HG03457 (cell line): ENCODE data around the gene ISYNA1.
"Not testable (repeated sequence)": the region's sequence is repeated elsewhere in the genome, so short reads cannot be mapped to it uniquely, and the experiment has no call there.

Source experiments
- ATAC-seq: cut with Tn5 transposase; IDR thresholded peaks from one replicate; pipeline ENCODE4 v1.9.1; 2021; ENCODE audit warnings: moderate number of reproducible peaks; ENCODE audit not compliant: unreplicated experiment

Gene ISYNA1

DNA sequence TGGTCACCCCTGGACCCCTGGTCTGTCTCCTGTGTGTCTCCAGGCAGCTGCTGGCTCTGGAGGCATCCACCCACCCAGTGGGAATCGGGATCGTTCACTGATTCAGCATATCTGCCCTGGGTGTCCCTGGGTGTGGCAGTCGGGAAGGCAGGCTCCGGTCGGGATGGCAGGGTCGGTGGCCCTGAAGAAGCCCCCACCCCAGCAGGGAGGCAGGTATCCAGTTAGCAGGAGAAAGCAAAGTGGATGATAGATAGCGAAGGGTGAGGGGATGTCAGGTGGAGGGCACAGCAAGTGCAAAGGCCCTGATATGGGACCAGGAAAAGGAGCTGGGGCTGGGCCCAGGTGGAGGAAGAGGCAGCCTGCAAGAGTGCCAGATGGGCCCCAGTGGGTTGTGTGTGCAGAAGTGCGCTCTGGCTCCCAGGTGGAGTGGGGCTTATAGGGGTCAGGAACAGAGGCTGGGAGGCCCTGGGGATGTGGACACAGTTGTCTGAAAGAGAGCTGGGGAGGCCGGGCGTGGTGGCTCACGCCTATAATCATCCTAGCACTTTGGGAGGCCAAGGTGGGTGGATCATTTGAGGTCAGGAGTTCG, 16.5 kb downstream of the ISYNA1 start:
- no peak for ATAC-seq

DNA sequence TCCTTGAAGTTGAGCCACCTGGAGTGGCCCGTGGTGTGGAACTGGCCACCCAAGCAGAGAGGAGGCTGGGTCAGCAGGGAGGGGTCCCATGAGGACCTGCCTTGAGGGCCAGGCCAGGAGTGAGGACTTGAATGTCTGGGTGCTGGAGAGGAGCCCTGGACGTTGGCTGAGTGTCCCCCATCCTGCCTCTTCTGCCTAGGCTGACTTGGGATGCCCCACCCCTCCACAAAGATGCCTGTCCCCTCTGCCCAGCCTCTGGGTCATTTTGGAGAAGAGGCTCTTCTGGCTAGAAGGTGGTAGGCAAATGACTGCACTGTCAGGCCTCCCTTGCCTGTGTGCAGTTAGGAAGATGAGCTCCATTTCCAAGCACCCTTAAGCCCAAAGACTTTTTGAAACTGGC, 17.0 kb downstream of the ISYNA1 start:
- no peak for ATAC-seq

DNA sequence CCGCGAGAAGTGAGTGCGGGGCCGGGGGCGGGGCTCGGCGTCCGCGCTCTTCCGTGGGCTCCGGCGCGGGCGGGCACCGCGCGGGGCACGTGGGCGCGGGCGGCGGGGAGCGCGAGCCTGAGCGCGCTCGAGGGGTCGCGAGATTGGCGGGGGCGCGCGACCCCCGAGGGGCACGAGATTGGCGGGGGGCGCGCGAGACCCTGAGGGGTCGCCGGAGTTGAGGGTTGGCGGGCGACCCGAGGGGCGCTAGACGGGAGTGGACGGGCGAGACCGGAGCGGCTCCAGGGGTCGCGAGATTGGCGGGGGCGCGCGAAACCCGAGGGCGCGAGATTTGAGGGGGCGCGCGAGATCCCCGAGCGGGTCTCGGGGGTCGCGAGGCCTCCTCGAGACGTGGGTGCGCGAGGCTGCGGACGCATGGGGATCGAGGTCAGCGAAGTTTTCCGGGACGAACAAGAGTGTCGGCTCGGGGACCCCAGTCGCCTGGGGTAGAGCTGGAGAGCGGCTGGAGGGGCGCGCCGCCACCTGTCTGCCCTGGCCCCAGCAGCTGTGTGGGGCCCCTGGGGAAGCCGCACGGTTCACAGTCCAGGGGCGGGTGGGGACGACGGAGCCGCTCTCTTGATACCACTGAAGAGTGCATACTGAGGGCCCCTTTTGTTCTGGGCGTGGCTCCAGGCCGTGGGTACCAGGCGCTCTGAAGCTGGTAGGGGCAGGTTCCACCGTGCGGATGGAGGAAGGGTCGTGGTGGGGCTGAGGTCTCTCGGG, 18.1 kb downstream of the ISYNA1 start:
- ATAC-seq: no peak

DNA sequence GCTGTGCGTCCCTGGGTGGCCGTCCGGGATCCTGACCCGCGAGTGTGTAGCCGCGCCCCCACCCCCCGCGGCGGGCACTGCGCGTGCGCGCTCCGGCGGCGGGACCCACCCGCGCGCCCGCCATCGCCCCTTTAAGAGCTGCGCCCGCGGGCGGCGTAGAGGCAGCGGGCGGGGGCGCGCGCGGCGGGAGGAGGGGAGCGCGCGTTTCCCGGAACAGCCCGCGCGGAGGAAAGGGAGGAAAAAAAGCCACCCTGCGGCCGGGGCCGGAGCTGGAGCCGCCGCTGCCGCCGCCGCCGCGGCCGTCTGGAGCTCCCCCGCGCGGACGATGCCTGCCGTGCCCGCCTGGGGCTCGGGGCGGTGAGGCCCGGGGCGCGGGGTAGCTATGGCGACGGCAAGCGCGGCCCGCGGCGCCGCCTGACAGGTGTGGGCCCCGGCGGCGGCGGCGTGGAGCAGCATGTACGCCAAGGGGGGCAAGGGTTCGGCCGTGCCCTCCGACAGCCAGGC, 18.7 kb downstream of the ISYNA1 start, which contains the start of gene SSBP4:
SSBP4 (plus strand) TSS at position 204 of the 504 bp plus-strand sequence; CDS start at position 455, 251 bp downstream.
- ATAC-seq: no peak

DNA sequence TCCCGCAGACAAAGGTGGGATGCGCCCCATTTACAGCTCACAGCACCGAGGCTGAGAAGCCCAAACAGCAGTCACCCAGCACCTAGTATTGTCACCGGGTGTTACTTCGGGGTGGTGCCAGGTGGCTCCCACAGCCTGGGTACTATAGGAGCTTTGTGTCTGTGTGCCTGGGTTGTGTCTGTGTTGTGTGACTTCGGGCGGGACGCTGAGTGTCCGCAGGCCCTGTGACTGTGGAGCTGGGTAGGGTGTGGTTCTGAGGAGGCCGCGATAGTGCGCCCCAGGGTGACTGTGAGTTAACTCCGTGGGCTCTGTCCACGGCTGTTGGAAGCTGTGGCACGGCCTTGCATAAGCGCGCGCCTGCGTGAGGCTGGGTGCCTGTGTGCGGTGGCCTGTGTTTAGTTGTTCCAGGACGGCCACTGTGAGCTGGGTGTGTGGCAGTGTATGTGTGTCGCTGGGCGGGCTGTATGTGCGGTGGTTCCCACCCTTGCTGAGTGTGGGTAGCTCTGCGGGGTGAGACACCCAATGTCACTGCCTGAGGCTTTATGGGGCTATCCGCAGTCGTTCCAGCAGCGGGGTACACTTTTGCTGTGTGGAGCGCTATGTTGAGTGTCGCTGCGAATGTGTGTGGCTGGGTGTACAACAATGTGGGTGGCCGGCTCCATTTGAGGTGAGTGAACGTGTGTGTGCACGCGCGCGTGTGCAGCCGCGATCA, 19.3 kb downstream of the ISYNA1 start:
- ATAC-seq: no peak

DNA sequence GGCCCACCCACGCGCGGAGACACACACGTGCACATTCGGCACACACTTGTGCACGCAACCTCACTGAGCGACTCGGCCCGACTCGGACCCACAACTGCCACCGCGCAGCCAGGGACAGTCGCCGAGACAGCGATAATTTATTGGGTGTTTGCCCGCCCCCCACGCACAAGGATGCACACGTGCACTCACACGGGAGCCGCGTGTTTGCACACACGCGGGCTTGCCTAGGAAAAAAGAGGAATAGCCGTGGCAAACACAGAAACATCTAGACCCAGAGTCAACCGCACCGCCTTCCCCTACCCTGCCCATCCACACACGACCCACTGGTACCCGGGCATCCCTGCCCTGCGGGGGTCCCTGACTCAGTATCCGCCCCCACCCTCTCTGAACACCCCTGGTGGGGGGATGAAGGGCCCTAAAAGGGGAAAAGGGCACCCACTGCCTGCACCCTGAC, 19.9 kb downstream of the ISYNA1 start:
- no peak for ATAC-seq

DNA sequence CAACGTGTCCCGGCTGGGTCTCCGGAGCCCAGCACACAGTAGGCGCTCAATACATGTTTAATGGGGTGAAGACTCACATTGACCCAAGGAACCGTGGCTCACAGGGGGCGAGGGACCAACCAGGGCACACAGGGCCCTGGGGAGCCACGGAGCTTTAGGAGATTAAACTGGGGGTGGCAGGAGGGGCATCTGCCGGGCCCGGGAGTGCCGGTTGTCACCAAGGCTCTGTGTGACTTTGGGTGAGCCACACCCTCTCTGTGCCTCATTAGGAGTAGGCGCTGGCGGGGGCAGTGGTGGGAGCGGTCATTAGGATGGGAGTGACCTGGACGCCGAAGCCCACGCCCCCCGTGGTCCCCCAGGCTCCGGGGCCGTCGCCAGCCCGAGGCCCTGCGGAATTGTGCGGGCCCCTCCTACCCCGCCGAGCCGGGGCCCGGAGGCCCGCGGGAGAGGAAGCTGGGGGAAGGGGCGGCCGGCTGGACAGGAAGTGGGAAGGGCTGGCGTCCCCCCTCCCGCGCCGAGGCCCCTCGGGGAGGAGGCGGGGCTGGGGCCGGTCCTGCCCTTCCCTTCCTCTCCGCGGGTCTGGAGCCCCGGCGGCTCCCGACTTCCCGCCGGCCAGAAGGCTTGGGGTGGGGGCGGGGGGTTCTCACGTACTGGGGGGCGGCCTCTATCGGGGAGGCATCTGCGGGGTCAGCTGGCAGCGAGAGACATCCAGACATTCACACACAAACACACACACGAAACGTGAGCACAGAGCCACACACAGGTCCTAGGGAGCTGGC, 20.5 kb downstream of the ISYNA1 start:
- ATAC-seq: no peak

DNA sequence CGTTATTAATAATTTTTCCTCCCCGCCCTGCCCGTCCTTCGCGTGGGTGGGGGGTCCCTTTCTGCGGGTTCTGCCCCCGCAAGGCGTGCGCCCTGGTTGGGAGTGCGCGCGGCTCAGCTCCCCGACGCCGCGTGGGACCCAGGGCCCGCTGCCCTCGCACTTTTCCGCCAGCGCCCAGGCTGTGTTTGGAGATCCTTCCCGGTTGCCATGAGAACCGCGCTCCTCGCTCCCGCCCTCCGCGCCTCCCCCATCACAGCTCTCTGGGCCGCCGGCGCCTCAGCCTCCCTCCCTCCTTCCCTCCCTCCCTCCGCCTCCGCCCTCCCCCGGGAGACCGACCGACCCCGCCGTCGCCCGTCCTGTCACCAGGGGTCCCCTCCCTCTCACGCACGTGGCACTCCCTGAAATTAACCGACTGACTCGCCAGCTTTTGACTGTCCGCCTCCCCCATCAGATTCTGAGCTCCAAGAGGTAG, 21.1 kb downstream of the ISYNA1 start:
- ATAC-seq: no peak

DNA sequence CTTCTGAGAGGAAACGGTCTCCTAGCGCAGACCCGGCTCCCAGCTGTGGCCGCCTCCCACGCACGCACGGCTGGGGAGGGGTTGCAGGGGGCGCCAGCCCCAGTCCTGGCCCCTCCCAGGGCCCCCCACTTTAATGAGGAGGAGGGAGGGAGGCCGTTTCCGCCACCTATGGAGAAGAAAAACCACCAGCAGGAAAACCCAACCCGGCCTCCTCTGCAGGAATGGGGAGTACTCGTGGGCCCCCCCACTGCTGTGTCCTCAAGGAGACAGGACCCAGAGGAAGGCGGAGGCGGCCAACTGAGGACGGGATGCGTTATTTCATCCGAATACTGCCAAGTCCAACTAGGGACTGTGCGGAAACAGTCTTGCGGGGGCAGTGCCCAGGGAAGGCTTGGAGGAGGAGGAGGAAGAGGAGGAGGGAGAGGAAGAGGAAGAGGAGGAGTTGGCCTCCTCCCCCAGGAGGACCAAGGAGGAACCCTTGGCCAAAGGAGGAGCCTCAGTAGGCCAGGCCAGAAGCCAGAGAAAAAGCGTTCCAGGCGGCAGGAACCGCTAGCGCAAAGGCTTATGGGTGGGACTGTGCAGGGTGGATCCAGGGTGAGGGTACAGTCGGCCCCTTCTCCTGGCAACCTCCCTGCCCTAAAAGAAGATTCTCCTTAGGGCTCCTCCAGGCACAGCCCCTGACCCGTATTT, 22.6 kb downstream of the ISYNA1 start:
- ATAC-seq: no peak

DNA sequence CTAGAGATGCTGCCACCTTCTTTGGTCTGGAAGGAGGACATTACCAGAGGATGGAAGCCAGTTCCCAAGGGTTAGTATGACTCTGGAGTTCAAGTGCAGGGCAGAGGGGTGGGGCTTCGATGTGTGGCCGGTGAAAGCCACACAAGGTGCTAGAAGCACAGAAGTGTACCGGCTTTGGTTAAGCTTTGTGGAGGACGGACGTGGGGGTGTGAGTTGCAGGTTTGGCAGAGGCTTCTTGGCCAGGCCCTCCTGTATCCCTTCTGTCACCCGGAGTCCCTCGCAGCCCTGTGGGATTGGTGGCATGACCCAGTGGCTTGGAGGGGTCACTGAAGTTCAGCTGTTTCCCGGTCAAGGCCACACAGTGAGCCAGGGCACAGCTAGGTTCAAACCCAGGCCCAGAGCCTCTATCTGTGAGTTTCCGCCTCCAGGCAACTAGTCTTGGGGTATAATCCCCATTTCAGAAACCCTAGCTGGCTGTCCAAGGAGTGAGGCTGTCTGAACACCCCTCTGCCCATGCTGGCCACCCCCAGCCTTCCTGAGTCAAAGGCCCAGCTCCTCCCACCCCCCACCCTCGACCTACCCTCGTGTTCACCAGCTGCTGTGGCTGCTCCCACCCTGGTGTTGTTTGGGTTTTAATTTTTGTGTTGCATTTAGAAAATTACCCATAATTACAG, 23.3 kb downstream of the ISYNA1 start:
- ATAC-seq: no peak

DNA sequence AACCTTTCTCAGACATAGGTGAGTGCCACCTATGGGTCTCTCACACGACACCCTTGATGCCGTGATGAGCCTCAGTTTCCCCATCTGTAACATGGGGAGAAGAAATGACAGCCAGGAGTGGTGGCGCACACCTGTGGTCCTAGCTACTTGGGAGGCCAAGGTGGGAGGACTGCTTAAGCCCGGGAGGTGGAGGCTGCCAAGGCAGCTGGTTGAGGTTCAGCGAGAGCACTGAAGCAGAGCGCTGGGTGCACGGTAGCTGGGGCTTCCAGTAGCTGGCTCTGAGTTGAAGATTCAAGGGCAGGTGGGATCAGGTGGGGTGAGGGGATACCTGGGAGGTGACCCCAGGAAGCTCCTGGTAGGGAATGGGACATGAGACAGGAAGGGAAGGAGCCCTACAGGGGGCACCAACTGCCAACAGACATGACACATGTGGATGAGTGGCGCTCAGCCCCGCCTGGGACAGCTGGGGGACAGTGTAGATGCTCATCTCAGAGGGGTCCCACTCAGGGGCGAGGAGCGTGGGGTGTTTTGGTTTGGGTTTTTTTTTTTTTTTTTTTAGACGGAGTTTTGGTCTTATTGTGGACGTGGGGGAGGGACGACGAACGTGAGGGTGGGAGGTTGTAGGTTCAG, 25.2 kb downstream of the ISYNA1 start:
- no peak for ATAC-seq

DNA sequence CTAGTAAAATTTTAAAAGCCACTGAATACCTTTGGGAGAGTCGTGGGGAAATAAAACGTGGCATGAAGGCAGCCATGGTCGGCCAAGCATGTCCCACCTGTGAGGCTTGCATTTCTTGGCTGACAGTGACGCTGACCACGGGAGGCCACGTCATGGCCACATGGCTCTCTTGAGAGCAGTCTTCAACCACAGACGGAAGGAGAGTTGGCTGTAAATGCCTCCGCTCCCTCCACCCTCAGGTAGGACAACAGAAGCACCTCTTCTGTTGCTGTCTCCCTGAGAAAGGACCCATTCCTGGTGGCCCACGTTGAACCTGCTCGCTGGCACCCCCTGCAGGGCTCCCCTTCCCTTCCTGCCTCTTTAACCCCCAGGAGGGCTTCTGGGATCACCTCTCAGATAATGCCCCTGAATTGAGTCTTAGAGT, 29.9 kb downstream of the ISYNA1 start:
- no peak for ATAC-seq

DNA sequence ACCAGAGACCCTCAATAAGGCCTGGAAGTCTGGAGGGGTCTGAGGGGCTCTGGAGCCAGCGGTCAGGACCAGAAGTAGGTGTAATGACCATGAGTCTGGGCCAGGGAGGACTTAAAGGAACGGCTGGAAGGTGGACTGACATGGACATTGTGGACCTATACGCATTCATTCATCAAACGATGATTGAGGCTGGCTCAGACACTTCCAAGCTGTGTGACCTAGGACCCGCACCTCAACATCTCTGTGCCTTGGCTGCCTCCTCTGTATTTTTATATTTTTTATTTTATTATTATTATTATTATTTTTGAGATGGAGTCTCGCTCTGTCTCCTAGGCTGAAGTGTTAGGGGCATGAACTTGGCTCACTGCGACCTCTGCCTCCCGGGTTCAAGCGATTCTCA, 31.2 kb downstream of the ISYNA1 start:
- no peak for ATAC-seq

DNA sequence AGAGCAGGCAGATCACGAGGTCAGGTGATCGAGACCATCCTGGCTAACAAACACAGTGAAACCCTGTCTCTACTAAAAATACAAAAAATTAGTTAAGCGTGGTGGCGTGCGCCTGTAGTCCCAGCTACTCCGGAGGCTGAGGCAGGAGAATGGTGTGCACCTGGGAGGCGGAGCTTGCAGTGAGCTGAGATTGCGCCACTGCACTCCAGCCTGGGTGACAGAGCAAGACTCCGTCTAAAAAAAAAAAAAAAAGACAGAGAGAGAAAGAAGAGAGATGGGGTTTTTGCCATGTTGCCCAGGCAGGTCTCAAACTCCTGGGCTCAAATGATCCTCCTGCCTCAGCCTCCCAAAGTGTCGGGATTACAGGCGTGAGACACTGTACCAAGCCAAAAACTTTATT, 32.2 kb downstream of the ISYNA1 start:
- ATAC-seq: not testable (repeated sequence)

DNA sequence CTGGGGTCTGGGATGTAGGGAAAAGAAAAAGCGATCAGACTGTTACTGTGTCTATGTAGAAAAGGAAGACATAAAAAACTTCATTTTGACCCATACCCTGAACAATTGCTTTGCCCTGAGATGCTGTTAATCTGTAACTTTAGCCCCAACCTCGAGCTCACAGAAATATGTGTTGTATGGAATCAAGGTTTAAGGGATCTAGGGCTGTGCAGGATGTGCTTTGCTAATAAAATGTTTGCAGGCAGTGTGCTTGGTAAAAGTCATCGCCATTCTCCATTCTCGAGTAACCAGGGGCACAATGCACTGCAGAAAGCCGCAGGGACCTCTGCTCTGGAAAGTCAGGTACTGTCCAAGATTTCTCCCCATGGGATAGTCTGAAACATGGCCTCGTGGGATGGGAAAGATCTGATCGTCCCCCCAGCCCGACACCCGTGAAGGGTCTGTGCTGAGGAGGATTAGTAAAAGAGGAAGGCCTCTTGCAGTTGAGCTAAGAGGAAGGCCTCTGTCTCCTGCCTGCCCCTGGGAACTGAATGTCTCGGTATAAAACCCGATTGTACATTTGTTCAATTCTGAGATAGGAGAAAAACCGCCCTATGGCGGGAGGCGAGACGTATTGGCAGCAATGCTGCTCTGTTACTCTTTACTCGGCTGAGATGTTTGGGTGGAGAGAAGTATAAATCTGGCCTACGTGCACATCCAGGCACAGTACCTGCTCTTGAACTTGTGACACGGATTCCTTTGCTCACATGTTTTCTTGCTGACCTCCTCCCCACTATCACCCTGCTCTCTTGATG, 35.3 kb downstream of the ISYNA1 start:
- not testable (repeated sequence) for ATAC-seq

DNA sequence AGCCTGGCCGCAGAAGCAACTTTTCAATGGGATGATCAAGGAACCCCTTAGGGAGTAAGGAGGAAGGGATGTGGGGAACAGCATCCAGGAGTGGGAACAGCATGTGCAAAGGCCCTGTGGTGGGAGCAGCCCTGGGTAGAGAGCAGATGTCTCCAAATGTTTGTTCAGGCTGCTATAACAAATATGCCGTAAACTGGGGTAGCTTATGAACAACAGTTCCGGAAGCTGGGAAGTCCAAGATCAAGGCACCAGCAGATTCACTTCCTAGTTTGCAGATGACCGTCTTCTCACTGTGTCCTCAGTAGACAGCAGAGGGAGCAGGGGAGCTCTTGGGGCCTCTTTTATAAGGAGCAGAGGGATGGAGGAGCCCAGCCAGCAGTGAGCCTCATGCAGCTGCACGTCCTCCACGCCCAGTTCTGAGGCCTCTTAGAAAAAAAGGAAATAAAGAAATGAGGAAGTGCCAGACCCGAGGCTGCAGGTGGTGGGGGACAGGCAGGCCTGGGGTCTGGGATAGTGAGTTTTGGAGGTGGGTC, 36.3 kb downstream of the ISYNA1 start:
- ATAC-seq: no peak

DNA sequence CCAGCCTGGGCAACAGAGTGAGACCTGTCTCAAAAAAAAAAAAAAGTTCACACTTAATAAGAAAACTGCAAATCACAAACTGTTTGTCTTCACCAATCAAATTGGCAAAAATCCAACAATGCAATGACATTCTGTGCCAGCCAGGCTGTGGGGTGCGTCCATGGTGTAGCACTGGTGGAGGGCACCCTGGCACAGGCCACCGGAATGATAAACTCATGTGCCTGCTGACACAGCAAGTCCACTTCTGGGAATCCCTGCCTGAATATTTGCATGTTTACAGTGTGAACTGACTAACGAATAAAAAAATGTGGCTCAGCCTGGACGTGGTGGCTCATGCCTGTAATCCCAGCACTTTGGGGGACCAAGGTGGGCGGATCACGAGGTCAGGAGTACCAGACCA, 38.9 kb downstream of the ISYNA1 start:
- ATAC-seq: no peak
